Measurements from ENCODE around the gene ATP1B4. TPM values are rescaled to one million over a fixed set of nuclear protein-coding genes. Genes with fewer than 3 reads are reported as not detected.

ATP1B4 gene
- total and polyA plus RNA-seq, 2 donors from 2014 or later: not detected

- DNase-seq: no peak
These were observed 43.5 kb upstream of the ATP1B4 start for GRCh38 chrX:120318411-120318810.

GRCh38 chrX:120321520-120322281 lies 40.2 kb upstream of the ATP1B4 start:
- no peak overlapping the region for H3K9ac ChIP-seq (ENCODE audit: low read length in 3 of 3)
- no peak for TF ChIP-seq CTCF (IDR thresholded peaks at IDR 0.05; ENCODE audit: borderline replicate concordance, extremely low read depth, insufficient read depth)
- no peak for FAIRE-seq
- H3K27ac ChIP-seq (ENCODE audit: low read depth in 2 of 2, low read length in 2 of 2): no peak overlapping the region
- no peak for DNase-seq
- no peaks in the 10 kb centered on the region for H3K4me1 ChIP-seq (ENCODE audit: control insufficient read depth in 2 of 3, insufficient read depth in 2 of 3, low read depth in 1 of 3, low read length in 3 of 3)
- no peaks in the 10 kb centered on the region for H3K9me3 ChIP-seq (ENCODE audit: control insufficient read depth in 2 of 3, insufficient read depth in 1 of 3, low read length in 3 of 3)
- H3K36me3 ChIP-seq (ENCODE audit: control insufficient read depth in 2 of 3, insufficient read depth in 3 of 3, low read length in 3 of 3): no peaks in the 10 kb centered on the region
- intact Hi-C loops (cut with DNase I): no loop called here
- H3K27me3 ChIP-seq (ENCODE audit: control insufficient read depth, insufficient read depth, low read length): peaks cover 3% of the 10 kb centered on the region
- H3K4me3 ChIP-seq (ENCODE audit: low read length in 3 of 3): no peak overlapping the region

More at GRCh38 chrX:120318411-120318810, 43.5 kb upstream of the ATP1B4 start:
- Histone ChIP-seq H3K27me3 (ENCODE audit: control insufficient read depth, insufficient read depth, low read length) (peaks cover 5% of the 10 kb centered on the region), H3K36me3 (ENCODE audit: control insufficient read depth in 2 of 3, insufficient read depth in 3 of 3, low read length in 3 of 3) (no peaks in the 10 kb centered on the region), H3K4me3 (ENCODE audit: low read length in 3 of 3) (no peak overlapping the region), H3K9me3 (ENCODE audit: control insufficient read depth in 2 of 3, insufficient read depth in 1 of 3, low read length in 3 of 3) (no peaks in the 10 kb centered on the region), H3K4me1 (ENCODE audit: control insufficient read depth in 2 of 3, insufficient read depth in 2 of 3, low read depth in 1 of 3, low read length in 3 of 3) (no peaks in the 10 kb centered on the region), H3K27ac (ENCODE audit: low read depth in 2 of 2, low read length in 2 of 2) (no peak overlapping the region), H3K9ac (ENCODE audit: low read length in 3 of 3) (no peak overlapping the region)
- FAIRE-seq: no peak
- no peak for TF ChIP-seq CTCF (IDR thresholded peaks at IDR 0.05; ENCODE audit: borderline replicate concordance, extremely low read depth, insufficient read depth)
- intact Hi-C loops (cut with DNase I): no loop called here

- no peak overlapping the region for H3K27ac ChIP-seq (ENCODE audit: low read depth in 2 of 2, low read length in 2 of 2)
- H3K4me3 ChIP-seq (ENCODE audit: low read length in 3 of 3): no peak overlapping the region
- H3K4me1 ChIP-seq (ENCODE audit: control insufficient read depth in 2 of 3, insufficient read depth in 2 of 3, low read depth in 1 of 3, low read length in 3 of 3): no peaks in the 10 kb centered on the region
- no peaks in the 10 kb centered on the region for H3K36me3 ChIP-seq (ENCODE audit: control insufficient read depth in 2 of 3, insufficient read depth in 3 of 3, low read length in 3 of 3)
- no peak for FAIRE-seq
- no peaks in the 10 kb centered on the region for H3K27me3 ChIP-seq (ENCODE audit: control insufficient read depth, insufficient read depth, low read length)
- no peak for DNase-seq
- H3K9me3 ChIP-seq (ENCODE audit: control insufficient read depth in 2 of 3, insufficient read depth in 1 of 3, low read length in 3 of 3): no peaks in the 10 kb centered on the region
- intact Hi-C loops (cut with DNase I): no loop called here
- H3K9ac ChIP-seq (ENCODE audit: low read length in 3 of 3): no peak overlapping the region
- no peak for TF ChIP-seq CTCF (IDR thresholded peaks at IDR 0.05; ENCODE audit: borderline replicate concordance, extremely low read depth, insufficient read depth)
These were observed 30.8 kb upstream of the ATP1B4 start for GRCh38 chrX:120331116-120331515.
